HUDEP-2 (cell line): Measurements from ENCODE around the gene LRRC47.

Experiments used
- DNase-seq, 76 experiments: peaks; one replicate each; lab custom pipeline; 2025; ENCODE audit not compliant: unreplicated experiment in 76 of 76; lab: John Stamatoyannopoulos, UW

The LRRC47 gene

GRCh38 chr1:3774276-3774945, 21.9 kb downstream of the LRRC47 start:
- DNase-seq, result peak in 46 of 76 experiments; percentile 53 to 95 (median 88)

GRCh38 chr1:3773572-3774275, 22.6 kb downstream of the LRRC47 start:
- DNase-seq, result peak in 42 of 76 experiments; percentile 7 to 68 (median 40)

GRCh38 chr1:3772715-3773571, 23.4 kb downstream of the LRRC47 start, which contains the start of gene SMIM1:
Gene SMIM1, plus strand, starts transcription at chr1:3772749. Its CDS starts 2,625 bp downstream, at chr1:3775374.
- DNase-seq, result peak in 56 of 76 experiments; percentile 13 to 69 (median 45)

GRCh38 chr1:3772027-3772714, 24.1 kb downstream of the LRRC47 start:
- peak in 74 of 76 experiments; percentile 38 to 97 (median 92) for DNase-seq

GRCh38 chr1:3771108-3772026, 24.9 kb downstream of the LRRC47 start:
- peak in 44 of 76 experiments; percentile 8 to 58 (median 38) for DNase-seq

- DNase-seq, result no peak
Observed at GRCh38 chr1:3770047-3770765, 26.1 kb downstream of the LRRC47 start.

GRCh38 chr1:3768811-3769390, 27.4 kb downstream of the LRRC47 start:
- DNase-seq, result no peak

- DNase-seq, result no peak
Observed at GRCh38 chr1:3767328-3767925, 28.9 kb downstream of the LRRC47 start.

- DNase-seq, result no peak
Observed at GRCh38 chr1:3763351-3764125, 32.8 kb downstream of the LRRC47 start.

- DNase-seq, result no peak
Observed at GRCh38 chr1:3762873-3763228, 33.4 kb downstream of the LRRC47 start.

GRCh38 chr1:3762151-3762872, 34.0 kb downstream of the LRRC47 start:
- DNase-seq, result no peak

GRCh38 chr1:3761296-3762010, 34.8 kb downstream of the LRRC47 start:
- no peak for DNase-seq

GRCh38 chr1:3759796-3760195, 36.5 kb downstream of the LRRC47 start:
- peak in 73 of 76 experiments; percentile 35 to 94 (median 73) for DNase-seq

GRCh38 chr1:3759164-3759563, 37.1 kb downstream of the LRRC47 start:
- DNase-seq, result no peak

- no peak for DNase-seq
Observed at GRCh38 chr1:3756394-3756793, 39.9 kb downstream of the LRRC47 start.
